ENCODE results near the gene TEX26.

DNA sequence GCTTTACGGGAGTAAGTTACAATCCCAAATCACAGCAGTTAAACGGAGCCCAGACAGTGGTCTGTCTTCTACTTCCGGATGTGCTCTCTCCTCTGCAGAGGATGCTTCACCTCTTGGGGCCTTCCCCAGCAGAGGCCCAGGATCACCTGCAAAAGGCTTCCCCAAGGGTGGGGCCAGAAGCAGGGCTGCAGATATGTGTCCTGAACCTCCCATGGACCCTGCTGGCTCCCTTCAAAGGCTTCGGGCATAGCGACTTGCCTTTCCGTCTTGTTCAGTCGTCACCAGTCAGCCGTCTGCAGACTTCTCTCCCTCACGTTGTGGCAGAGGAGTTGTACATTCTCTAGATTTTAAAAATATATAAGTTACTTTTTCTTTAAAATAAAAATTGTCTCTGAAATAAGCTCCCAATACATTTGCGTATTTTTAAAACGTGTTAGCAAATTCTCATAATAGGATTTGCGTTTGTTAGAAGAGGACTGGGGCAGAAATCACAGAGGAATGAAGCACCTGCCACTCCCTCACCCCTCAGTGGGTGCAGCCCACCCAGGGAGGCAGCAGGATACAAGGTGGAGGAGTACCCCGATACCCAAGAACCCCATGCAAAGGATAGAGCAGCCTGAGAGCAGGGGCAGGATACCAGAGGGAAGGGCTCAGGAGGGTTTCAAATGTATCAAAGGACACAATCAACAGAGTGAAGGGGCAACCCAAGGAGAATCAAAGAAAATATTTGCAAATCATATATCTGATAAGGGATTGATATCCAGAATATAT, 49.3 kb upstream of the TEX26 start:
- TF ChIP-seq, protein P1, sequence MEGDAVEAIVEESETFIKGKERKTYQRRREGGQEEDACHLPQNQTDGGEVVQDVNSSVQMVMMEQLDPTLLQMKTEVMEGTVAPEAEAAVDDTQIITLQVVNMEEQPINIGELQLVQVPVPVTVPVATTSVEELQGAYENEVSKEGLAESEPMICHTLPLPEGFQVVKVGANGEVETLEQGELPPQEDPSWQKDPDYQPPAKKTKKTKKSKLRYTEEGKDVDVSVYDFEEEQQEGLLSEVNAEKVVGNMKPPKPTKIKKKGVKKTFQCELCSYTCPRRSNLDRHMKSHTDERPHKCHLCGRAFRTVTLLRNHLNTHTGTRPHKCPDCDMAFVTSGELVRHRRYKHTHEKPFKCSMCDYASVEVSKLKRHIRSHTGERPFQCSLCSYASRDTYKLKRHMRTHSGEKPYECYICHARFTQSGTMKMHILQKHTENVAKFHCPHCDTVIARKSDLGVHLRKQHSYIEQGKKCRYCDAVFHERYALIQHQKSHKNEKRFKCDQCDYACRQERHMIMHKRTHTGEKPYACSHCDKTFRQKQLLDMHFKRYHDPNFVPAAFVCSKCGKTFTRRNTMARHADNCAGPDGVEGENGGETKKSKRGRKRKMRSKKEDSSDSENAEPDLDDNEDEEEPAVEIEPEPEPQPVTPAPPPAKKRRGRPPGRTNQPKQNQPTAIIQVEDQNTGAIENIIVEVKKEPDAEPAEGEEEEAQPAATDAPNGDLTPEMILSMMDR (conservative IDR thresholded peaks at IDR 0.05; ENCODE audit: low read depth, low read length), result no peak
- TF ChIP-seq RFX5 (IDR thresholded peaks at IDR 0.05; ENCODE audit: low read depth, low read length) (no peak), MXI1 (IDR thresholded peaks at IDR 0.05; ENCODE audit: borderline replicate concordance, low read depth, low read length) (no peak), RAD21 (IDR thresholded peaks at IDR 0.05; ENCODE audit: low read length) (no peak), CEBPB (IDR thresholded peaks at IDR 0.05; ENCODE audit: low read depth, low read length) (no peak), POLR2A (IDR thresholded peaks at IDR 0.05; ENCODE audit: low read depth, low read length) (no peak), BHLHE40 (IDR thresholded peaks at IDR 0.05; ENCODE audit: low read depth, low read length) (no peak), SMC3 (IDR thresholded peaks at IDR 0.05; ENCODE audit: low read depth, low read length) (no peak), MAZ (IDR thresholded peaks at IDR 0.05; ENCODE audit: borderline replicate concordance, low read depth, low read length) (no peak), RCOR1 (IDR thresholded peaks at IDR 0.05; ENCODE audit: insufficient replicate concordance, low read length) (no peak), CHD1 (IDR thresholded peaks at IDR 0.05; ENCODE audit: low read depth, low read length) (no peak)
- TF ChIP-seq, protein P2, sequence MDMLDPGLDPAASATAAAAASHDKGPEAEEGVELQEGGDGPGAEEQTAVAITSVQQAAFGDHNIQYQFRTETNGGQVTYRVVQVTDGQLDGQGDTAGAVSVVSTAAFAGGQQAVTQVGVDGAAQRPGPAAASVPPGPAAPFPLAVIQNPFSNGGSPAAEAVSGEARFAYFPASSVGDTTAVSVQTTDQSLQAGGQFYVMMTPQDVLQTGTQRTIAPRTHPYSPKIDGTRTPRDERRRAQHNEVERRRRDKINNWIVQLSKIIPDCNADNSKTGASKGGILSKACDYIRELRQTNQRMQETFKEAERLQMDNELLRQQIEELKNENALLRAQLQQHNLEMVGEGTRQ (IDR thresholded peaks at IDR 0.05; ENCODE audit: low read depth, low read length), result no peak

All from IMR-90 (cell line).